HL-60/S4 treated with phorbol 12-myristate 13-acetate at 8.2 ng/mL for 4 days and 3 days (cell line): ENCODE results near the gene ARHGAP11A.

ENCODE experiments used
- in situ Hi-C: fragments of 300-500 bp; cut with MboI; formaldehyde crosslinking; loops from 2 replicates; pipeline ENCODE4 v1.15.0; 2022; ENCODE audit warnings: low sequenced_read_pairs

ARHGAP11A gene

DNA sequence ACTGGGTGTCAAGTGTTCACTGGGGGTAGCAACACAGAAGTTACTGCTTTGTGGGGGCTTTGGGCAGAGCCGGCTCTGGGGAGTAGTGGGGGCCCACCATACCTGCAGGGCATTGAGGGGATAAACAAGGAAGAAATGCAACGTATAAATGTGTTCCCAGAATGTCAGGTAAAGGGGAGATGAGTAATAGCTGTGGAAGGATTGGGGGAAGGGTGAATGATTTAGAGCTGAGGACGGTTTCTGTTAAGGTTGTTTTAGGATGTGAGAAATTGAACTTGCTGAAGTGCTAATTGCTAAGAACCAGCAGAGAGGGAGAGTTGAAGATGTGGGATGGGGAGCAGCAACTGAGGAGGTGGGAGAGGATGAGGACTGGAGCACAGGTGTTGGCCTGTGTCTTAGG is 36.9 kb downstream of the ARHGAP11A start:
- in situ Hi-C loops = loop anchor here (25.0 kb wide), 1 partner anchor 285 kb away; no protein-coding TSS in a partner anchor

DNA sequence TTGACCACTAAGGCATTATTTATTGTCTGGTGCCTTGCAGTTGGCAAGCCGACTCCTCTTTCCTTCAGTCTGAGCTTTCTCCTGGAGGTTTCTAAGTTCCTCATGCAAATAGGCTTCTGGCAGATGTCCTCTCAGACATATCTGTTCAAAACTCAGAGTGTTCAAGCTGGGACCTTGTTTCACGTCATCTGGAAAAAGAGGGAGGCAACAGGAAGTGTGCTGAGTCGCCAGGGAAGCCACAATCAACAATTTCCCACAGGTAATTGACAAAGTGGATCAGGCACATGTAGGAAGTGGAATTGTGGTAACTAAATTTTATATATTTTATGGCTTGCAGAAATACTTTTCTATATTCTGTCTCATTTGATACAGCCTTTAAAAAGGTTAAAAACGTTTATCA is 40.8 kb downstream of the ARHGAP11A start:
- in situ Hi-C loops = loop anchor here (25.0 kb wide), 1 partner anchor 281 kb away; no protein-coding TSS in a partner anchor

DNA sequence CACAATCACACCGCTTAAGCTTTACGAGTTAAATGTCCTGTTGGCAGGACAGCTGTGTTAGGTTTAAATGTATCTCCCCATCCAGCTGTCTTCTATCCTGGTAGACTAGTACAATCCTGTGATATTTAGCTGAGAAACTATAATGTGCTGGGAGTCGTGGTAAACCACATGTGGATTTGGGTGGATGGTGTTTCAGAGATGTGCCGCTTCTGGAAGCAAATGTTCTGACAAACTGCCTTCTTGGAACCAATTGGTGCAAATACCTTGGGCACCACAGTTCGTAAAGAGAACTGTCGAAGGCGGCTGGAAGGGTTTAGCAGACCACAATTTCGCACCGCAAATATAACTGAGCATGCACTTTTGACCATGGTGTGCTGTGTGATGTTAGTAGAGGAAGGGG is 41.2 kb downstream of the ARHGAP11A start:
- in situ Hi-C loops = loop anchor here (25.0 kb wide), 1 partner anchor 281 kb away; no protein-coding TSS in a partner anchor

DNA sequence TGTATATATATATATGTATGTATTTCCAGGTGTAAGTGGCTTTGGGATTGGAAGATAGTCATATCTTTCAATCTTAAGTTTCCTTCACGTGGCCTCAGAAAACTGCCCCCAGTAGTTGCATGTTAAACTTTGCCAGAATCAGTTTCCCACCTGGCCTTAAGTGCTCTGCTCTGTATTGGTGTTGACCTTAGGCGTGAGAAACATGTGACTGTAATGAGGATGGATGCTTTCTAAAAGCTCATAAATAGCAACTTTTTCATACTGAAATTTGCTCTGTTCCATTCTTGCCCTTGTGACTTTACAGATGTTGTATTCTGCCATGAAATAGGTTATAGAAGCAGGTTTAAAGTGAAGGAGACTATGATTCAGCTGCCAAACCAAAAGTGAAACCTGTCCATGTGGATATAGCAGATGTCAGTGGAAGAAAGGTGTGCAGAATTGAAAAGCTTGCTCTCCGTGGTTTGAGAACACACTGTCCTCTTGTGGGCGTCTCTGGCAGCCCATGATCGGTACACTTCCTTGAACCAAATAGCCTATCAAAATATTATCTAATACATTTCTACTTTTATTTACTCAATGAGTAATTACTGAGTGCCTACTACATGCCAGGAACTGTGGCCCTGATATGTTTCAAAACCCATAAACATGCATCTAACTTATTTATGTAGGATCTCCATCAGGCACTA is 42.0 kb downstream of the ARHGAP11A start:
- in situ Hi-C loops = loop anchor here (25.0 kb wide), 1 partner anchor 280 kb away; no protein-coding TSS in a partner anchor

DNA sequence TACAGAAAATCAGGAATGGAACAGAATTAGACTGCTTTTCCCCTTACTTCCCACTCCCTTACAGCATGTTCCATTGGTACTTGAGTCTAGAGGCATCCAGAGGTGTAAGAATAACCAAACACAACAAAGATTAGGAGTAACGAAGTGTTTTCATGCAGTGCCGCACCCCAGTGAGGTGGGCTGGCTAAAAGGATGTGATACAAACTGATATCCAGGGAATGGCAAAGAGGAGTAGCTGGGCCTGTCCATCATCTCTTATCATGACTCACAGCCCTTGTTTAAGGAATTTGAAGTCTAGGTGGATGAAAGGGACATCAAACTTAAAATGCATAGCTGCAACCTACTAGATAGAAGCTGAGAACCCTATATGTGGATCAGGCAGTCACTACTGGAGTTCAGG is 42.6 kb downstream of the ARHGAP11A start:
- in situ Hi-C loops = loop anchor here (25.0 kb wide), 1 partner anchor 279 kb away; no protein-coding TSS in a partner anchor

DNA sequence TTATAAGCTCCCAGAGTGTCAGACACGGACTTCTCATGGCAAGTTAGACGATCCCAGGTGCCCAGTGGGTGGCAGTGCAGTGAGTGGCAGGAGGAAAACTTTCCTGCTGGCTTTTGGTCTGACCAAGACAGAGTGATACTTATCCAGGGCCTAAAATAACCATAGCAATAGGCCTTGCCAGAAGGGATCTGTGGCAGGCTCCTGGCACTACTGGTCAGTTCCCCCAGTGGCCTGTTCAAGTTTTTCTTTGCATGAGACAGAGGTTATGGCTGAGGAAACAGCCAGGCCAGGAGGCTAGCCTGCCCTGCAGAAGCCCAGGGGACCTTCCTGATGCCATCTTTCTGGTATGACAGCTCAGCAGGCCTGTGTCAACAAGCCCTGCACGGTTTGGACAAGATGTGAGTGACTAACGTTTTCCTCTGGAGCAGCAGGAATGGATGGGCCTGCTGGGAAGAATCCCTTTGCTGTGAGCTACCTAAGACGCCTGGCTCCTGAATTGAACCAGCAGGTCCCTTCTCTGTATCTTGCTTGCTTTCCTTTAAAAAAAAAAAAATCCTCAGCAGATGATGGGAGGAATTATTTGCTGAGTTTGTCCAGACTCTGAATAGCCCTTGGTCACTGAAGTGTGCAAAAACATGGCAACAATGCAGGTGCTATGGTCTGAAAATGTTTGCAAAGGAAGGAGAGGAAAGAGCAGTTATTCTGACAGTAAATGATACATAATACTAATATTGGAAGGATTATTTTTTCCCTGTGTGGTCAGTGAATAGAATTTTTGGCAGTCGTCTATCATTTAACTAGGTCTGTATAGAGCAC is 44.2 kb downstream of the ARHGAP11A start:
- in situ Hi-C loops = loop anchor here (25.0 kb wide), 1 partner anchor 278 kb away; no protein-coding TSS in a partner anchor

DNA sequence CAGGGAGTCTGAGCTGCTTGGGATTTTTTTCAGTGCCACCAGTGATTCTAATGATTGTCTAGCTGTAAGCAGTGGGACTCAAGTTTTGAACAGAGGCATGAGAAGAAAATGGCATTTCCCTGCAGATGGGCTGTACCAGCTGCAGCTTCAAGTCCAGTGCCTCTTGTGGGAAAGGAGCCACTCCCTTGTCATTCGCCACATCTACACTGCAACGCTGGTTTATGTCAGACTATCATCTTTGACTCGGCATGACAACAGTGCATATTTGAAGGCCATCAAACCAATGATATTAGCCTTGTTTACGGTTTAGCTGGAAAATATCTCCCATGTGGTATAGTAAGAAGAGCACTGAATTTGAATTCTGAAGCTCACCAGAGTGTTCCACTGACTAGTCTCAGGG is 48.4 kb downstream of the ARHGAP11A start:
- in situ Hi-C loops = loop anchor here (25.0 kb wide), 1 partner anchor 274 kb away; no protein-coding TSS in a partner anchor

DNA sequence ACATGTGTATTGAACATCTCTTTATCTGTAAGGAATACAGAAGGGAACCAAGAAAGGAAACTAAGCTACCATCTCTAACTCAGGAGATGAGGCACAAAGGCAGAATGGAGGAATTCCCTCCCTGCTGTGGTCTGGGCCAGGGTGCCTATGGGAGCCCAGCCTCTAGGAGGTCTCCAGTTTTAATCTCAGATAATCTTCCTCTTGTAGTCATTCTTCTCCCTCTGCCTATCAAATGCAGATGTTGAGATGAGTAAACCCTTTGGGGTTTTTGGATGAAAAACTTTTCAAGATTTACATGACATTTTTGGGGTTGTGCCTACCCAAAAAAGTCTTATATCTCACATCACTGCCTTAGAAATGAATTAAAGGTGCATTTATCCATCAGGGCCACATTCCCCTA is 49.5 kb downstream of the ARHGAP11A start:
- in situ Hi-C loops = loop anchor here (25.0 kb wide), 1 partner anchor 273 kb away; no protein-coding TSS in a partner anchor

DNA sequence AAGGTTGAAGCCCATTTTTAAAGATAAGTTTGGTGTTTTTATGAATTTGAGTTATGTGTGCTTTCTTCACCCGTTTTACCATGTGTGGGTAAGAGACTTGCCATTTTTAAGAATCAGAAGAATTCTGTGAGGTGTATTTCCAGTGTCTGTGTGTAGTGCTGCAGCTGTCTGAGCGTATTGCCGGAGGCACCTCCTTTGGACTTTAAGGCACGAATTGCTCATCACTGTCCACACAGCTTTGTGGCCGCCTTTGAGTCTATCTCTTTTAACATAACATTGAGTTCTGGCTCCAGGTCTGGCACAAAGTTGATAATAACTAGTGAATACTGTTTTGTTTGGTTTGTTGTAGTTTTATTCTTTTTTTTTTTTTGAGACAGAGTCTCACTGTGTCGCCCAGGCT is 52.0 kb downstream of the ARHGAP11A start:
- in situ Hi-C loops = loop anchor here (25.0 kb wide), 1 partner anchor 270 kb away; no protein-coding TSS in a partner anchor

DNA sequence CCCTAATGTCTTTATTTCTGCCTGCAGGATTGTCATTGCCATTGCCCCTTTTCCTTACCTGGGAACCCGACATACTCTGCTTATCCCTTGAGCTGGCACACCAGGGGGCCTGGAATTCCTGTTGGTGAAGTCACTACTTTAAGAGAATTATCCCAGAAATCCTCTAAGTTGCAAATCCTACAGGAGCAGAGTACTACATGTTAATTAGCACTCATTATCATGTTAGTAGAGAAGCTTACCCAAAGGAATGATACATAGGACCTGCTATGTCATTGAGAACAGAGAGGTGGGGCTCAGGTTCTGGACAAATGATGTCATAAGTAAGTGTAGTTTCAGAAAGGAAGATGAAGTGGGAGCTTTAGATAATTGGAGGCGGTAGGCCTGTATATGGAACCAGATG is 53.6 kb downstream of the ARHGAP11A start:
- in situ Hi-C loops = loop anchor here (25.0 kb wide), 1 partner anchor 268 kb away; no protein-coding TSS in a partner anchor

DNA sequence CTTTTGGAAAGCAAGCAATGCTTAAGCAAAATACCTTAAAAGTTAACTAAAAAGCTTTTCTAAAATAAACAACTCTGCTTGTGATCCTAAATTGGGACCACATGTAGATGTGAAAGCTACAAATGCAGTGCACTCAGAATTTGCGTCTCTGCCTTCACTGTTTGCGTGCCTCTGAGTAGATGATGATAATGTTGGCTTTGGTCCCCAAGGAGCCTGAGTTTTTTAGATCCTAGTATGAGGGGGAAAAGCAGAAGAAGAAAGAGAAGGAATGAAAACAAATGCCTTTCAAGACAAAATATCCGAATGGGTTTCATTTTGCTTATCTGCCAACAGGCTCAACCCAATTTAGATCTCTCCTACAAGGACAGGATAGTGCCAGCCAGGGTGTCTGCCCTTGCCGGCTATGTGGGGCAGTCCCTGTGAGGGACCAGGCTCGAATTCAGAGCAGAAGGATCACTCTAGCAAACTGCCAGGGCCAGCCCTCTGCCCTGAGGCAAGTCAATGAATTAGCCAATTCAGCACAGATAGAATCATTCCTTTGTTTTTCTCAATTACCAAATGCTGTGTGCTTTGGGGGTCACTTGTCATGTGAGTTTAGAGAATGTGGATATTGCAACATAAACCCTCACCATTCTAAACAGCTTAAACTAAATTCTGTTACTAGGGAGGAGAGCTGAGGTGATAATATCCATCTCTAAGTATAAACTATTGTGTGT is 54.8 kb downstream of the ARHGAP11A start:
- in situ Hi-C loops = loop anchor here (25.0 kb wide), 1 partner anchor 267 kb away; no protein-coding TSS in a partner anchor

DNA sequence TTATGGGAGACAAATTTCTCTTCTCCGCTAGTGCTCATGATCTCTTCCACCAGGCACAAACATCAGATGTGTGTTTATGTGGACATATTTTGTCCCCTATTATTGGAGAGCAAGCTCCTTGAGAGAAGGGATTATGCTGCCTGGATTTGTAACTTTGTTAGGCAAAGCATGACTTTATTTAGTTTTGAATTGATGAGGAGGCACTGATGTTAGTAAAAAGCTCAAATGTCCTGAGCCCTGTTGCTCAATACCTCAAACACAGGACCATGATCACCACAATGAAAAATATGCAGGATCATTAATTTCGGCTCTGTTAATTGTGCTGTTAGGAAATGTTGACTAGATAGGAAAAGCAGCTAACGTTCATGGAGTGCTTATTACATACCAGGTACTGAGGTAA is 55.3 kb downstream of the ARHGAP11A start:
- in situ Hi-C loops = loop anchor here (25.0 kb wide), 1 partner anchor 267 kb away; no protein-coding TSS in a partner anchor

DNA sequence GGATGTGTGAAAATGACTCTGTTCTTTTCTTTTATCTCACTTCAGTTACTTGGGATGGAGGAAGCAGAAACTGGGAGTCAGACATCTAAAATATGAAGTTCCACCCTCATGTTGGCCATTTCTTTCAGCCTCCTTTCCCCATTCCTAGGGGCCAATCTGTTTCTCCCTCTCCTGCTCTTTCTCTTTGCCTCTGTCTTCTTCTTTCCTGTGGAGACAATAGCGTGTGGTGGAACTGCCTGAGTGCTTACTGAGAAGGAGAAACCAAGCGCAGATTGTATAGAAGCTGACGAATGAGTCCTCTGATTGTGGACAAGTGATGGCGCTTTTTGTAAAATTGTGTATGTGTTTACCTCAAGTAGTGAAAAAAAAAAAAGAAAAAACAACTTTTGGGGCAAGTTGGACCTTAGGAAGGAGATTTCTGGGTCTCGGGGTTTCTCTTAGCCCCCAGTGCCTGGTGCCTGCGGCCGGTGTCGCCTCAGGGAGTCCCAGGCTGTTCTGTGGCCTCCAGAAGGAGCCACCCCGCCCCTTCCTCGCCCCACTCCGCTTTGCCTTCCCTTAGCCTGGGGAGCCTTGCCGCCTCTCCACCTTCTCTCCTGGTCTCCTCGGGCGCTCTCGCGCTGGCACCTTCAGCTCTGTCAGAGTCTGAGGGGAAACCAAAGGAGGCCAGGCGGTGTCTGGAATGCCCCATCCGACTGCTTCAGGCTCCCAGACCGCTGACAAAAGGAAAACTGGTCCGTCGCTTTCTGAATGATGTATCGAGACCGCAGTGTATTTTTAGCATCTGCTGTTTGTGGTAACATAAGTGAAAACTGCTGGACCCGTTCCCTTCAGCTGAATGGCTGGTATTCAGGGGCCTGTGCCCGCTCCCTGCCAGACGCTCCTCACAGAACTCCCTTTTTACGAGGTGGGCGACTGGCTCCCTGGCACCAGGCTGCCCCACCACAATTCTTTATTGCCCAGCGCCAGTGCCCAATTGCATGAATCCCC is 56.3 kb downstream of the ARHGAP11A start:
- in situ Hi-C loops = loop anchor here (25.0 kb wide), 1 partner anchor 266 kb away; no protein-coding TSS in a partner anchor

DNA sequence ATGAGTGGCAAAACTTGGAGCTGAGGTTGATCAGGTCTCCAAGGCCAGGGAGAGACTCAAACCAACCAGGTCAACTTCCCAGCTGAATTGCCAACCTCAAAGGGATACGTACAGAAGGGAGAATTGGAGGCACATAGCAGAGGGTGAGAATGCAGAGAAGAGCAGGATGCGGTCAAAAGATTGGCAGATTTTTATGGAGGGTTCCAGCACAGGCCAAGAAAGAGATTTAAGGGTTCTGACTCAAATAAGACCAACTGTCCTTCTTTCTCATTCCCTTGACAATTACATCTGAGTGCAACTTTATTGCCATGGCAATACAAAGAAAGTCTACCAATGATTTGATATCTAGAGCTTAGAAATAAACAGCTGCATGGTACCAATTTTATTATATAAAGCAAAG is 59.4 kb downstream of the ARHGAP11A start:
- in situ Hi-C loops = loop anchor here (25.0 kb wide), 1 partner anchor 263 kb away; no protein-coding TSS in a partner anchor

DNA sequence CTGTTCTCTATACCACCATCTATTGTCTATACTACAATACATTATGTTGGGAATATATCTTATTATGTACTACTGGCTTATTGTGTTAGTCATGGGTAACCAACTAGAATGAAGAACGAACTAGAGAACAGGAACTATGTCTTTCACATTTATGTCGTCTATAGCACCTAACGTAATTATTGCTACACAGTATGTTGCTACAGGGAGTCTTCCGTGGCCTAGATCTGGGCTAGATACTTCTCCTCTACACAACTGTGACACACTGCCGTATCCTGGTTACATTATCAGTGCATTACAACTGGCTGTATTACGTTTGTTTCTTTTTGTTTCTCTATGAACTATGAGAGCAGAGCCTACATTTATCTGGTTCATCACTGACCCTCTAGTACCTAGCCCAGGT is 60.2 kb downstream of the ARHGAP11A start:
- in situ Hi-C loops = no loop called here

DNA sequence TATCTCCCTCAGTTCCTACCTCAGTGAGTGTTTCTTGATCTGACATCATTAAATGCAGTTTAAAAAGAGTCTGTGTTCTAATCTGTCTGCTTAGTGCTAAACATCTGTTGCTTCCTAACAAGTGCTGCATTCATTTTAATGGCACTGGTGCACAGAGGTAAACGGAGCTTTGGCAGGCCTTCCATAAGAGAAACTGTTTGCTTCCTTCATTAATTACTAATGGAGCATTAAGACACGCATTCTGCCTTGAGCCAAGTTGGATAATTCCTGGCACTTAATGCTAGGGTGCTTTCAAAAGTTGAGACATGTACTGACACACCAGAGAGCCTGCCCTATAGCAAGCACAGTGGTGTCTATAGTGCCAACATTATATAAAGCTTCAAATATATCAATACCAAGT is 60.9 kb downstream of the ARHGAP11A start:
- in situ Hi-C loops = no loop called here

DNA sequence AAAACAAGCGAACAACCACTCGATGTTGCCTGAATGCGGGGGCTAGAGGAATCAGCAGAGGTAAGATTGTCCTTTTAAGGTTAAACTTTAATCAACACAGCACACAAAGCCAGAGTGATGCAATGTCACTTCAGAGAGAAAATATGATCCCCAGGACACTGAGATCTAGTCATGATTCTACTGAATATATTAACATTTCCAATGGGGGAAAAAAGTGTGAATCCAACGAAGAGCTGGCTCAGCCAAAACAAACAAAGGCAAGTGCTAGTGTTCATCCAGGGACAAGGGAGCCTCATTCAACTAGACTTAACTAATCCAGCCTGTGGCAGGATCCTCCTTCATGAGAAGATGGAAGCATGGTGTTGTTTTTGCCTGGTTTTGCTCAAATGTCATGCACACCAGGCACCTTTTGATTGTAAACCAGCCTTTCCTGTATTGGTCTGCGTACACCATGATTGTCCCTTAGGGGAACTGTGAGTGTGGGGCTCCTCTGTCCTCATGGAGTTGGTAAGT is 62.0 kb downstream of the ARHGAP11A start:
- in situ Hi-C loops = no loop called here

DNA sequence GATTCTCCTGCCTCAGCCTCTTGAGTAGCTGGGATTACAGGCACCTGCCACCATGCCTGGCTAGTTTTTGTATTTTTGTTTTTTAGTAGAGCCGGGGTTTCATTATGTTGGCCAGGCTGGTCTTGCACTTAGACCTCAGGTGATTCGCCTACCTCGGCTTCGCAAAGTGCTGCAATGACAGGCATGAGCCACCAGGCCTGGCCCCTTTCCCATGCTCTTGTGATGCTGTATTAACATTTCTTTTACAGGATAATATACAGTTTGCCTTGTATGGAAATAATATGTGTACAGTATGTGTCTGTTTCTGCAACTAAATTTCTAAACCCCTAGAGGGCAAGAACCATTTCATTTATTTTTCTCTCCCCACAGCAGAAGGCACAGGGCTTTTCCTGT is 64.0 kb downstream of the ARHGAP11A start:
- in situ Hi-C loops = no loop called here

DNA sequence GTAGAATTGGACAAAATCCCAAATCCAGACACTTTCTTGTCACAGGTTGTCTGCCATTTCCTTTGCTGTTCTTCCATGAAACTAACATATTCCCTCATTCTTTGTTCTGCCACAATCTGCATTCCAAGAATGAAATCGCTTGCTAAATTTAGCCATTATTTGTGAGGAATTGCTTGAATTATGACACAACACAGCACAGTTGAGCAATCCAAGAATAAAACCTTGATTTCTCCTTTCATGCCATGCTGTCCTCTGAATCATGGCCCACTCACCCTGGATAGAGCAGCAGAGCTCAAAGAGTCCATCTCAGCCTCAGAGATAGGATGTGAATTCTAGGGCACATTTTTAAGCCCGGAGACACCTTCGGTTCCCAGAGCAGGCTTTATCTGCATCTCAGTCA is 67.3 kb downstream of the ARHGAP11A start:
- in situ Hi-C loops = no loop called here
